Neural cell (in vitro differentiated cells): ENCODE results near the gene CXCL14.

Experiments
- EP300 ChIP-seq: fragments of 450-650 bp; conservative IDR thresholded peaks from 2 replicates; pipeline ENCODE4 v1.6.1; 2014; ENCODE audit warnings: antibody characterized with exemption, mild to moderate bottlenecking, moderate library complexity; ENCODE audit not compliant: poor library complexity, severe bottlenecking
- EZH2 ChIP-seq: fragments of 200-600, 300-800 bp; shearing (Covaris generic), sonication (generic); IDR thresholded peaks from 2 replicates; pipeline ENCODE4 v1.6.1; 2014; ENCODE audit warnings: antibody characterized with exemption, low read length, borderline replicate concordance, mild to moderate bottlenecking; ENCODE audit not compliant: insufficient read depth, poor library complexity, severe bottlenecking
- MXI1 ChIP-seq: fragments of 450-650 bp; conservative IDR thresholded peaks from 2 replicates; pipeline ENCODE4 v1.6.1; 2014; ENCODE audit warnings: antibody characterized with exemption, mild to moderate bottlenecking; ENCODE audit not compliant: poor library complexity, severe bottlenecking
- POLR2AphosphoS5 ChIP-seq: IDR thresholded peaks from 2 replicates; pipeline ENCODE4 v1.6.1; 2012
- RAD21 ChIP-seq: fragments of 450-650 bp; conservative IDR thresholded peaks from 2 replicates; pipeline ENCODE4 v1.6.1; 2014; ENCODE audit warnings: antibody characterized with exemption, mild to moderate bottlenecking, moderate library complexity
- REST ChIP-seq: IDR thresholded peaks from 2 replicates; pipeline ENCODE4 v1.6.1; 2012; ENCODE audit warnings: borderline replicate concordance
- SMC3 ChIP-seq: fragments of 450-650 bp; conservative IDR thresholded peaks from 2 replicates; pipeline ENCODE4 v1.6.1; 2014; ENCODE audit warnings: antibody characterized with exemption, mild to moderate bottlenecking, moderate library complexity; ENCODE audit not compliant: poor library complexity
- TAF1 ChIP-seq: IDR thresholded peaks from 2 replicates; pipeline ENCODE4 v1.6.1; 2012; ENCODE audit warnings: low read depth
- TF ChIP-seq, protein P1 (sequence below): fragments of 450-650 bp; IDR thresholded peaks from 2 replicates; pipeline ENCODE4 v1.5.1; 2014; ENCODE audit warnings: antibody characterized with exemption, mild to moderate bottlenecking, moderate library complexity; ENCODE audit not compliant: poor library complexity, severe bottlenecking

- TF ChIP-seq, protein P1, sequence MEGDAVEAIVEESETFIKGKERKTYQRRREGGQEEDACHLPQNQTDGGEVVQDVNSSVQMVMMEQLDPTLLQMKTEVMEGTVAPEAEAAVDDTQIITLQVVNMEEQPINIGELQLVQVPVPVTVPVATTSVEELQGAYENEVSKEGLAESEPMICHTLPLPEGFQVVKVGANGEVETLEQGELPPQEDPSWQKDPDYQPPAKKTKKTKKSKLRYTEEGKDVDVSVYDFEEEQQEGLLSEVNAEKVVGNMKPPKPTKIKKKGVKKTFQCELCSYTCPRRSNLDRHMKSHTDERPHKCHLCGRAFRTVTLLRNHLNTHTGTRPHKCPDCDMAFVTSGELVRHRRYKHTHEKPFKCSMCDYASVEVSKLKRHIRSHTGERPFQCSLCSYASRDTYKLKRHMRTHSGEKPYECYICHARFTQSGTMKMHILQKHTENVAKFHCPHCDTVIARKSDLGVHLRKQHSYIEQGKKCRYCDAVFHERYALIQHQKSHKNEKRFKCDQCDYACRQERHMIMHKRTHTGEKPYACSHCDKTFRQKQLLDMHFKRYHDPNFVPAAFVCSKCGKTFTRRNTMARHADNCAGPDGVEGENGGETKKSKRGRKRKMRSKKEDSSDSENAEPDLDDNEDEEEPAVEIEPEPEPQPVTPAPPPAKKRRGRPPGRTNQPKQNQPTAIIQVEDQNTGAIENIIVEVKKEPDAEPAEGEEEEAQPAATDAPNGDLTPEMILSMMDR = no peak
- no peak for TF ChIP-seq MXI1
- no peak for TF ChIP-seq EP300
- TF ChIP-seq POLR2AphosphoS5 = no peak
- no peak for TF ChIP-seq SMC3
- no peak for TF ChIP-seq TAF1
- TF ChIP-seq EZH2 = no peak
- no peak for TF ChIP-seq RAD21
- TF ChIP-seq REST = no peak
These were observed 8.9 kb downstream of the CXCL14 start for GRCh38 chr5:135569755-135570452.
